ENCODE measurements around the gene TERF2IP.

The TERF2IP gene
- total RNA-seq: 153 to 202 (median 155) reads per million in 3 experiments

GRCh38 chr16:75647492-75648264, at the start of gene TERF2IP, which contains the start of gene KARS1:
Gene TERF2IP (plus strand): TSS chr16:75647773. CDS start chr16:75647883, 110 bp downstream.
Gene KARS1 (minus strand): TSS chr16:75647665. CDS start chr16:75647639, 26 bp downstream.
- peak; percentile 96 for DNase-seq

GRCh38 chr16:75599452-75600277, 47.9 kb upstream of the TERF2IP start:
- no peak for DNase-seq

- DNase-seq: no peak
Measured at GRCh38 chr16:75603241-75603640, 44.3 kb upstream of the TERF2IP start.

- DNase-seq: no peak
Measured at GRCh38 chr16:75606507-75606906, 41.1 kb upstream of the TERF2IP start.

- DNase-seq: no peak
Measured at GRCh38 chr16:75614066-75614897, 33.3 kb upstream of the TERF2IP start.

GRCh38 chr16:75615619-75616018, 32.0 kb upstream of the TERF2IP start:
- no peak for DNase-seq

GRCh38 chr16:75616521-75617010, 31.0 kb upstream of the TERF2IP start:
- peak; percentile 22 for DNase-seq

GRCh38 chr16:75617121-75617520, 30.5 kb upstream of the TERF2IP start:
- no peak for DNase-seq

GRCh38 chr16:75618780-75619179, 28.8 kb upstream of the TERF2IP start:
- DNase-seq: no peak

- DNase-seq: peak; percentile 65
Measured at GRCh38 chr16:75620326-75621169, 27.0 kb upstream of the TERF2IP start.

- DNase-seq: no peak
Measured at GRCh38 chr16:75621170-75621477, 26.4 kb upstream of the TERF2IP start.

GRCh38 chr16:75622761-75623605, 24.6 kb upstream of the TERF2IP start, which contains the start of gene ADAT1:
Gene ADAT1 (minus strand): TSS chr16:75623281. CDS start chr16:75620799, 2,482 bp downstream.
- DNase-seq: peak; percentile 98

- no peak for DNase-seq
Measured at GRCh38 chr16:75624921-75625334, 22.6 kb upstream of the TERF2IP start.

GRCh38 chr16:75626806-75627205, 20.8 kb upstream of the TERF2IP start:
- no peak for DNase-seq

- DNase-seq: peak; percentile 33
Measured at GRCh38 chr16:75627851-75628250, 19.7 kb upstream of the TERF2IP start.

GRCh38 chr16:75628351-75628750, 19.2 kb upstream of the TERF2IP start:
- DNase-seq: no peak

GRCh38 chr16:75629132-75629531, 18.4 kb upstream of the TERF2IP start:
- DNase-seq: no peak

GRCh38 chr16:75630052-75630451, 17.5 kb upstream of the TERF2IP start:
- no peak for DNase-seq

GRCh38 chr16:75632857-75633256, 14.7 kb upstream of the TERF2IP start:
- DNase-seq: no peak

GRCh38 chr16:75635036-75635435, 12.5 kb upstream of the TERF2IP start:
- no peak for DNase-seq

- no peak for DNase-seq
Measured at GRCh38 chr16:75640598-75640997, 7.0 kb upstream of the TERF2IP start.

Data from central memory CD4-positive, alpha-beta T cell (primary cell).